Endothelial cell of umbilical vein (primary cell): ENCODE measurements around the gene RSKR.

ENCODE experiments used
- EZH2 ChIP-seq: IDR thresholded peaks from 2 replicates; pipeline ENCODE4 v1.6.1; 2012; ENCODE audit warnings: borderline replicate concordance, low read depth, mild to moderate bottlenecking, moderate library complexity, low read length, inconsistent platforms; ENCODE audit not compliant: severe bottlenecking
- POLR2A ChIP-seq: IDR thresholded peaks from 2 replicates; pipeline ENCODE4 v1.6.1; 2012; ENCODE audit warnings: low read depth, mild to moderate bottlenecking, control low read depth, low read length
- POLR2AphosphoS5 ChIP-seq: IDR thresholded peaks from 2 replicates; pipeline ENCODE4 v1.6.1; 2012; ENCODE audit warnings: low read depth, mild to moderate bottlenecking, control low read depth, low read length, moderate library complexity; ENCODE audit not compliant: insufficient read depth
- TF ChIP-seq, protein P1 (sequence below), 2 donors: IDR thresholded peaks; 1 replicate in 1 of 2; 2 replicates in 1 of 2; pipeline ENCODE4 v1.5.1; 2011; ENCODE audit warnings: low read length in 2 of 2, mild to moderate bottlenecking in 2 of 2, moderate library complexity in 2 of 2, control low read depth in 1 of 2, inconsistent platforms in 1 of 2, low read depth in 1 of 2; ENCODE audit not compliant: insufficient read depth in 1 of 2; ENCODE audit errors: extremely low read depth in 1 of 2

DNA sequence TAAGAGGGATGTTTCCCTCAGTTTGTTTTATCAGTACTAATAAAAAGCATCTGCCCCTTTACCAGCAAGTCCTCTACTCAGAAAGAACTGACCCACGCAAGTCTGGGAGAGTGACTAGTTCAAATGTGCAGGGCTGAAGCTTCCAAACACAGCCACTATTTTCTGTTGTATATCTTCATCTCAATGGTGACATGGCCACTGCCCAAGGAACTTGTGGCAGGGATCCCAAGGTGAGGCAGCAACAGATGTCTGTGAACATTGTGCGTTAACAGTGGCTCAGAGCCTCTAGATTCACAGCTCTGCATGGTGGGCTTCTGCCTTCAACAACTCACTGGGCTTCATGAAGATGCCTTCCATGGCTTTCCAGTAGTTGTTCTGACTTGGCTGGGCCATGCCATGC is 34.7 kb upstream of the RSKR start:
- TF ChIP-seq, protein P1, sequence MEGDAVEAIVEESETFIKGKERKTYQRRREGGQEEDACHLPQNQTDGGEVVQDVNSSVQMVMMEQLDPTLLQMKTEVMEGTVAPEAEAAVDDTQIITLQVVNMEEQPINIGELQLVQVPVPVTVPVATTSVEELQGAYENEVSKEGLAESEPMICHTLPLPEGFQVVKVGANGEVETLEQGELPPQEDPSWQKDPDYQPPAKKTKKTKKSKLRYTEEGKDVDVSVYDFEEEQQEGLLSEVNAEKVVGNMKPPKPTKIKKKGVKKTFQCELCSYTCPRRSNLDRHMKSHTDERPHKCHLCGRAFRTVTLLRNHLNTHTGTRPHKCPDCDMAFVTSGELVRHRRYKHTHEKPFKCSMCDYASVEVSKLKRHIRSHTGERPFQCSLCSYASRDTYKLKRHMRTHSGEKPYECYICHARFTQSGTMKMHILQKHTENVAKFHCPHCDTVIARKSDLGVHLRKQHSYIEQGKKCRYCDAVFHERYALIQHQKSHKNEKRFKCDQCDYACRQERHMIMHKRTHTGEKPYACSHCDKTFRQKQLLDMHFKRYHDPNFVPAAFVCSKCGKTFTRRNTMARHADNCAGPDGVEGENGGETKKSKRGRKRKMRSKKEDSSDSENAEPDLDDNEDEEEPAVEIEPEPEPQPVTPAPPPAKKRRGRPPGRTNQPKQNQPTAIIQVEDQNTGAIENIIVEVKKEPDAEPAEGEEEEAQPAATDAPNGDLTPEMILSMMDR (IDR thresholded peaks at IDR 0.05; ENCODE audit: extremely low read depth in 1 of 2, insufficient read depth in 1 of 2, low read depth in 1 of 2, low read length in 2 of 2) = no peak
- TF ChIP-seq EZH2 (no peak), POLR2A (no peak), POLR2AphosphoS5 (no peak)
